Activated naive CD4-positive, alpha-beta T cell treated with anti-CD3 and anti-CD28 coated beads, Interleukin-2, amount 50 U/mL, for 24 hours (primary cell): ENCODE measurements around the gene CRADD.

Source experiments
- H3K27ac Mint-ChIP-seq: one replicate; pipeline ENCODE4 v1.8.0; 2021; ENCODE audit warnings: mild to moderate bottlenecking, mixed read lengths
- H3K27me3 Mint-ChIP-seq: one replicate; pipeline ENCODE4 v1.8.0; 2021; ENCODE audit warnings: mixed read lengths
- H3K36me3 Mint-ChIP-seq: one replicate; pipeline ENCODE4 v1.8.0; 2021; ENCODE audit warnings: mixed read lengths
- H3K4me1 Mint-ChIP-seq: one replicate; pipeline ENCODE4 v1.8.0; 2021; ENCODE audit warnings: mixed read lengths
- H3K4me3 Mint-ChIP-seq: one replicate; pipeline ENCODE4 v1.8.0; 2021; ENCODE audit warnings: mild to moderate bottlenecking, mixed read lengths
- H3K9me3 Mint-ChIP-seq: one replicate; pipeline ENCODE4 v1.8.0; 2021; ENCODE audit warnings: mixed read lengths

The CRADD gene

GRCh38 chr12:93733928-93734327, 56.8 kb downstream of the CRADD start:
- H3K36me3 Mint-ChIP-seq, result peaks cover 11% of the 10 kb centered on the region
- H3K4me3 Mint-ChIP-seq, result no peak overlapping the region
- peaks cover 15% of the 10 kb centered on the region for H3K4me1 Mint-ChIP-seq
- no peak overlapping the region for H3K27ac Mint-ChIP-seq
- no peaks in the 10 kb centered on the region for H3K9me3 Mint-ChIP-seq
- no peaks in the 10 kb centered on the region for H3K27me3 Mint-ChIP-seq

GRCh38 chr12:93734784-93735183, 57.6 kb downstream of the CRADD start:
- no peak overlapping the region for H3K27ac Mint-ChIP-seq
- peaks cover 17% of the 10 kb centered on the region for H3K4me1 Mint-ChIP-seq
- no peak overlapping the region for H3K4me3 Mint-ChIP-seq
- H3K36me3 Mint-ChIP-seq, result peaks cover 11% of the 10 kb centered on the region
- H3K27me3 Mint-ChIP-seq, result no peaks in the 10 kb centered on the region
- no peaks in the 10 kb centered on the region for H3K9me3 Mint-ChIP-seq

DNA sequence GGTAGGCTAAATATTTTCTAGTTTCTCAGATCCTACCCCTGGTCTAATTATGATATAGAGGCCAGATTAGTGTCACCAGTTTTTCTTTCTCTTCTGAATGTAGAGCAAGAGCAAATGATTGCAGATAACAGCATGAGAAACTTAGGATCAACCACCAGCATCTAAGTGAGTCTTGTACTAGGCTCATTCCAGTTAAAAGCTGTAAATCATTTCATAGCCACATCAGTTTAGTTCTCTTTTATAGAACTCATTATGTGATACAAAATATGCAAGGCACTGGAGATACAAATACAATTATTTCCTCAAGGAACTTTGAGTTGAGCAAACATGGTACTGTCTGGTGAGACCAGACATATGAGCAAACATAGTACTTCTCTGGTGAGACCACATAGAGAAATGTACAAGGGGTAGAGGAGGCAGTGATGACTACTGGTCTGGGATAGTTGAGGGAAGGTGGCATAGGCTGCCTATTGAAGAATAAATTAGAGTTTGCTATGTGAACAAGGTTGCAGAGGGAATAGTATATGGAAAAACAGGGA, 59.5 kb downstream of the CRADD start:
- Mint-ChIP-seq H3K4me3 (no peak overlapping the region), H3K27ac (no peak overlapping the region), H3K9me3 (no peaks in the 10 kb centered on the region), H3K27me3 (no peaks in the 10 kb centered on the region), H3K4me1 (peaks cover 27% of the 10 kb centered on the region), H3K36me3 (peaks cover 11% of the 10 kb centered on the region)

GRCh38 chr12:93737457-93738198, 60.5 kb downstream of the CRADD start:
- peaks cover 11% of the 10 kb centered on the region for H3K36me3 Mint-ChIP-seq
- H3K27me3 Mint-ChIP-seq, result no peaks in the 10 kb centered on the region
- peaks cover 33% of the 10 kb centered on the region for H3K4me1 Mint-ChIP-seq
- H3K4me3 Mint-ChIP-seq, result no peak overlapping the region
- no peak overlapping the region for H3K27ac Mint-ChIP-seq
- no peaks in the 10 kb centered on the region for H3K9me3 Mint-ChIP-seq

- H3K27me3 Mint-ChIP-seq, result no peaks in the 10 kb centered on the region
- peak overlapping the region; percentile 43 for H3K27ac Mint-ChIP-seq
- peaks cover 10% of the 10 kb centered on the region for H3K36me3 Mint-ChIP-seq
- no peak overlapping the region for H3K4me3 Mint-ChIP-seq
- H3K4me1 Mint-ChIP-seq, result peaks cover 41% of the 10 kb centered on the region
- H3K9me3 Mint-ChIP-seq, result no peaks in the 10 kb centered on the region
Observed at GRCh38 chr12:93738199-93739058, 61.3 kb downstream of the CRADD start.

- Mint-ChIP-seq H3K27me3 (no peaks in the 10 kb centered on the region), H3K4me1 (peaks cover 55% of the 10 kb centered on the region), H3K36me3 (peaks cover 3% of the 10 kb centered on the region), H3K9me3 (no peaks in the 10 kb centered on the region), H3K27ac (no peak overlapping the region), H3K4me3 (peak overlapping the region; percentile 87)
Observed at GRCh38 chr12:93740751-93741150, 63.6 kb downstream of the CRADD start.

GRCh38 chr12:93741659-93742109, 64.5 kb downstream of the CRADD start:
- H3K4me3 Mint-ChIP-seq, result peak overlapping the region; percentile 87
- H3K36me3 Mint-ChIP-seq, result peaks cover 3% of the 10 kb centered on the region
- peaks cover 60% of the 10 kb centered on the region for H3K4me1 Mint-ChIP-seq
- no peaks in the 10 kb centered on the region for H3K27me3 Mint-ChIP-seq
- H3K9me3 Mint-ChIP-seq, result no peaks in the 10 kb centered on the region
- peak overlapping the region; percentile 86 for H3K27ac Mint-ChIP-seq

GRCh38 chr12:93742110-93742934, 65.1 kb downstream of the CRADD start:
- H3K36me3 Mint-ChIP-seq, result peaks cover 3% of the 10 kb centered on the region
- peaks cover 60% of the 10 kb centered on the region for H3K4me1 Mint-ChIP-seq
- H3K9me3 Mint-ChIP-seq, result no peaks in the 10 kb centered on the region
- H3K4me3 Mint-ChIP-seq, result peak overlapping the region; percentile 87
- H3K27me3 Mint-ChIP-seq, result no peaks in the 10 kb centered on the region
- H3K27ac Mint-ChIP-seq, result peak overlapping the region; percentile 87

- Mint-ChIP-seq H3K9me3 (no peaks in the 10 kb centered on the region), H3K36me3 (peaks cover 2% of the 10 kb centered on the region), H3K27me3 (no peaks in the 10 kb centered on the region), H3K4me1 (peaks cover 51% of the 10 kb centered on the region), H3K4me3 (peak overlapping the region; percentile 87), H3K27ac (peak overlapping the region; percentile 23)
Observed at GRCh38 chr12:93743229-93743998, 66.2 kb downstream of the CRADD start.

- Mint-ChIP-seq H3K9me3 (no peaks in the 10 kb centered on the region), H3K4me3 (peak overlapping the region; percentile 87), H3K27ac (no peak overlapping the region), H3K27me3 (no peaks in the 10 kb centered on the region), H3K36me3 (no peaks in the 10 kb centered on the region), H3K4me1 (peaks cover 48% of the 10 kb centered on the region)
Observed at GRCh38 chr12:93743999-93744689, 67.0 kb downstream of the CRADD start.

DNA sequence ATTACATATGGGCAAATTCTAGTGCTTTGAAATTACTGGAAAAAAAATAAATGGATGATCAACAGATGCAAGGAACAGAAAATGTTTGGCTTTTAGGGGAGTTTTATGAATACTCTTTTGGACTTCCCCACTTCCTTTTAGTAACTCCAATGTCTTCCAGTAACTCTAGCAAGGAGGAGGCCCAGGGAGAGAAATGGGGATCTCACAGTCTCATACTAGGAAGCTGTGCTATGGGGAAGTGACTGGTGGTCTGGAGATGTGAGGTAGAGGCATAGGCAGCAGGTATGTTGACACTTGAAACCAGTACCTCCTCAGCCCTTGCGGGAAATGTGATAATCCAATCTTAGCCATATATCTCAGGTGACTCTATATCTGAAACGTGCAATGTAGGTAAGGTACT, 68.1 kb downstream of the CRADD start:
- Mint-ChIP-seq H3K27ac (no peak overlapping the region), H3K4me3 (no peak overlapping the region), H3K36me3 (no peaks in the 10 kb centered on the region), H3K27me3 (no peaks in the 10 kb centered on the region), H3K4me1 (peaks cover 56% of the 10 kb centered on the region), H3K9me3 (no peaks in the 10 kb centered on the region)

- Mint-ChIP-seq H3K4me1 (peaks cover 52% of the 10 kb centered on the region), H3K27ac (no peak overlapping the region), H3K9me3 (no peaks in the 10 kb centered on the region), H3K4me3 (no peak overlapping the region), H3K36me3 (no peaks in the 10 kb centered on the region), H3K27me3 (no peaks in the 10 kb centered on the region)
Observed at GRCh38 chr12:93746572-93747168, 69.5 kb downstream of the CRADD start.

GRCh38 chr12:93748672-93749383, 71.7 kb downstream of the CRADD start:
- Mint-ChIP-seq H3K9me3 (peaks cover 12% of the 10 kb centered on the region), H3K36me3 (peaks cover 10% of the 10 kb centered on the region), H3K27ac (no peak overlapping the region), H3K4me3 (no peak overlapping the region), H3K4me1 (peaks cover 37% of the 10 kb centered on the region), H3K27me3 (no peaks in the 10 kb centered on the region)
